ENCODE data around the gene SPATA9. TPM values are rescaled to one million over a fixed set of nuclear protein-coding genes. Genes with fewer than 3 reads are reported as not detected.

The SPATA9 gene
- total and polyA plus RNA-seq, 2 of the 8 experiments (the other 6 are each of a cell fraction or from before 2014, with no cell fraction given), result not detected

DNA sequence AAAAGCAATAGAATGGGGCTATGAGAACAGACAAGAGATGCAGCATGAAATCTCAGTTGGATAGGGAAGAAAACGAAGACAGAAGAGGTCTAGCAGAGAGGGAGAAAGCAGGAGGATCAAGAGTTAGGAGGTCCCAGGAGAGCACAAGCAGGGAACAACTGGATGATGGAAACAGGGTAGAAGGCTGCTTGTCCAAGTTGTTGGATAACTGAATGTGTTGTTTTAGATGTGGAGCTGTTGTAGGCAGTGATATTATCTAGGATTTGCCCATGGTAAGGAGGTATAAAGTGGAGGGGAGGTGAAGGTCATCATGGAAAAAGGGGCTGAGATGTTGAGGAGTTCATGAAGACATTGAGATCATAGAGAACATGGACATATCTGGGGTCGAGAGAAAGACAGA is 35.9 kb upstream of the SPATA9 start:
- H3K4me1 ChIP-seq (replicated peaks in 1 of 4; ENCODE audit: control insufficient read depth in 3 of 4, insufficient read depth in 4 of 4, low read length in 3 of 4), result no peaks in the 10 kb centered on the region
- H3K27me3 ChIP-seq (replicated peaks in 1 of 4; ENCODE audit: control insufficient read depth in 3 of 4, extremely low read depth in 1 of 4, insufficient read depth in 3 of 4, low read length in 3 of 4), result no peaks in the 10 kb centered on the region
- no peak overlapping the region for H3K27ac ChIP-seq (ENCODE audit: low read depth, low read length)
- no peak overlapping the region for H3K18ac ChIP-seq (ENCODE audit: extremely low read depth, low read length)
- no peaks in the 10 kb centered on the region for H3K79me2 ChIP-seq (ENCODE audit: control insufficient read depth in 1 of 2, insufficient read depth in 2 of 2, low read length in 2 of 2)
- no peak overlapping the region for H4K8ac ChIP-seq (ENCODE audit: extremely low read depth, insufficient read depth, low read length)
- H3K4ac ChIP-seq (replicated peaks; ENCODE audit: insufficient read length, low read depth, low read length), result no peak overlapping the region
- no peaks in the 10 kb centered on the region for H3K36me3 ChIP-seq (ENCODE audit: control insufficient read depth in 2 of 4, insufficient read depth in 4 of 4, low read length in 3 of 4)
- no peak overlapping the region for H3K4me2 ChIP-seq (ENCODE audit: insufficient read depth in 1 of 2, low read depth in 2 of 2, low read length in 2 of 2)
- no peak overlapping the region for H2BK5ac ChIP-seq (ENCODE audit: low read depth, low read length)
- H2AK5ac ChIP-seq (ENCODE audit: low read depth, low read length), result no peak overlapping the region
- H3K56ac ChIP-seq (replicated peaks; ENCODE audit: insufficient read length, low read depth, low read length), result no peak overlapping the region
- no peaks in the 10 kb centered on the region for H3K23me2 ChIP-seq (ENCODE audit: low read depth, low read length)
- H4K5ac ChIP-seq (ENCODE audit: insufficient read length, low read depth, low read length), result no peak overlapping the region
- H2BK120ac ChIP-seq (replicated peaks; ENCODE audit: low read depth, low read length), result no peak overlapping the region
- no peak overlapping the region for H2BK12ac ChIP-seq (ENCODE audit: low read depth, low read length)
- no peak overlapping the region for H2BK15ac ChIP-seq (ENCODE audit: low read length)
- no peak for DNase-seq (ENCODE audit: low read depth in 1 of 2, low spot score in 2 of 2)
- ChIA-PET CTCF (ENCODE audit: partially characterized antibody) (interaction anchor here (1.5 kb wide), 1 partner anchor 55 kb away, joined by 3 read pairs; no protein-coding TSS in a partner anchor), POLR2A (ENCODE audit: partially characterized antibody) (no interaction called here)
- no peaks in the 10 kb centered on the region for H3K9me3 ChIP-seq (ENCODE audit: insufficient read depth in 2 of 2, low read depth in 1 of 2, low read length in 1 of 2)
- no peak overlapping the region for H3K9ac ChIP-seq (replicated peaks in 1 of 4; ENCODE audit: extremely low read depth in 1 of 4, low read depth in 3 of 4, low read length in 3 of 4)
- H3K79me1 ChIP-seq (ENCODE audit: low read depth, low read length), result no peaks in the 10 kb centered on the region
- H4K91ac ChIP-seq (replicated peaks; ENCODE audit: insufficient read length, low read length), result no peak overlapping the region
- H3K23ac ChIP-seq (ENCODE audit: insufficient read length), result no peak overlapping the region
- H3K14ac ChIP-seq (ENCODE audit: insufficient read length), result no peak overlapping the region
- H4K20me1 ChIP-seq (replicated peaks in 1 of 2; ENCODE audit: control insufficient read depth in 1 of 2, insufficient read depth in 2 of 2, low read length in 2 of 2), result no peaks in the 10 kb centered on the region
- no peak overlapping the region for H3K4me3 ChIP-seq (ENCODE audit: extremely low read depth in 1 of 4, insufficient read depth in 2 of 4, low read depth in 3 of 4, low read length in 4 of 4)
- no peak overlapping the region for H2BK20ac ChIP-seq (ENCODE audit: low read length)
- FAIRE-seq, result no peak
- H2AFZ ChIP-seq (ENCODE audit: low read length), result no peak overlapping the region
- WGBS, 2 experiments (ENCODE audit: extremely low coverage in 1 of 2, insufficient coverage in 1 of 2, insufficient read length in 1 of 2, insufficient replicate concordance in 2 of 2, low coverage in 1 of 2, low lambda C conversion rate in 2 of 2, missing lambda C conversion rate in 1 of 2), result 79% methylated on average over 2 of the region's 2 CpGs; no CpG with 5 or more reads in 1 of the 2 experiments
- TF ChIP-seq KDM4A (IDR thresholded peaks at IDR 0.05; ENCODE audit: low read depth, low read length, severe bottlenecking) (no peak), RFX5 (IDR thresholded peaks at IDR 0.05; ENCODE audit: borderline replicate concordance, low read depth, low read length) (no peak), NANOG (IDR thresholded peaks at IDR 0.05; ENCODE audit: insufficient read depth, low read depth, low read length, poor library complexity, severe bottlenecking) (no peak), RNF2 (IDR thresholded peaks at IDR 0.05; ENCODE audit: borderline replicate concordance, low read depth, low read length, missing control alignments, poor library complexity, severe bottlenecking) (no peak), BCL11A (IDR thresholded peaks at IDR 0.05; ENCODE audit: low read depth in 2 of 2, low read length in 2 of 2) (no peak), JUND (IDR thresholded peaks at IDR 0.05; ENCODE audit: low read length) (no peak), POU5F1 (IDR thresholded peaks at IDR 0.05; ENCODE audit: low read depth, low read length) (no peak), KDM5A (IDR thresholded peaks at IDR 0.05; ENCODE audit: low read length) (no peak), SAP30 (IDR thresholded peaks at IDR 0.05; ENCODE audit: insufficient read depth, insufficient replicate concordance, low read length) (no peak), ZNF274 (IDR thresholded peaks at IDR 0.05; ENCODE audit: borderline replicate concordance, extremely low read depth, low read length) (no peak), EGR1 (IDR thresholded peaks at IDR 0.05; ENCODE audit: borderline replicate concordance, low read depth, low read length) (no peak), HDAC2 (IDR thresholded peaks at IDR 0.05; ENCODE audit: borderline replicate concordance in 1 of 2, low read depth in 2 of 2, low read length in 2 of 2) (no peak), CREB1 (IDR thresholded peaks at IDR 0.05) (no peak), SUZ12 (IDR thresholded peaks at IDR 0.05; ENCODE audit: low read length) (no peak), POLR2A (IDR thresholded peaks at IDR 0.05; ENCODE audit: control extremely low read depth in 1 of 2, low read depth in 2 of 2, low read length in 2 of 2) (no peak)
